Measurements from ENCODE around the gene DHRS12. TPM values are rescaled to one million over a fixed set of nuclear protein-coding genes. Genes with fewer than 3 reads are reported as not detected.

DHRS12 gene
- total and polyA plus RNA-seq, 12 donors, result 5.5 to 20.6 (median 10.3) TPM

DNA sequence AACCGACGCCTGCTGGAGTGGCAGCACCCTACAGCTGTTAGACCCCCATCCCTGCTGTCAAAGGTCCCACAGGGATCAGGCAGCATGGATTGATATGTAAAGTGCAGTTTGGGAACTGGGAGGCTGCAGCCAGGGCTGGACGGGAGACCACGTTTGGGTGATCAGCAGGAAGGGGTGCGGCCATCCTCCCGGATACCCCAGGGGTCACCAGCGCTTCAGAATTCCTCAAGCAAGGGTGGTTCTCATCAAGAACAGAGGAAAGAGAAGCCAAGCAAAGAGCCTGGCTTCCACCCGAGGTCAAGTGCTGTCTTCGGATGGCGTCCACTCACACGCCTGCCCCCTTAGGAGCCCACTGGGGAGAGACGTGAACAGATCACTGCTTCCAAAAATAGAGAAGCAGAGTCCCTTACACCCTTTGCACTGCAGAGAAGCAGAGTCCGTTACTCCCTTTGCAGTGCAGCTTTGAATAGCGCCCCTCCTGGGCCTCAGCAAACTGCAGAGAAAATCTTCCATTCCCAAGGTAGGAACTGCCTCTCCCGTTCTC is 35.5 kb downstream of the DHRS12 start:
- Histone ChIP-seq H3K9me3 (no peaks in the 10 kb centered on the region), H3K27ac (peak overlapping the region in 8 of 10 donors; percentile 30 to 83 (median 64)), H3K4me3 (no peak overlapping the region), H3K36me3 (peaks cover 0 to 44% (median 0%) of the 10 kb centered on the region in 9 donors), H3K4me1 (peaks cover 16 to 50% (median 38%) of the 10 kb centered on the region in 9 donors), H3K27me3 (no peaks in the 10 kb centered on the region)
- ATAC-seq (peak in 7 of 8 donors; percentile 7 to 56 (median 23)), DNase-seq (no peak)
- TF ChIP-seq, protein P1, sequence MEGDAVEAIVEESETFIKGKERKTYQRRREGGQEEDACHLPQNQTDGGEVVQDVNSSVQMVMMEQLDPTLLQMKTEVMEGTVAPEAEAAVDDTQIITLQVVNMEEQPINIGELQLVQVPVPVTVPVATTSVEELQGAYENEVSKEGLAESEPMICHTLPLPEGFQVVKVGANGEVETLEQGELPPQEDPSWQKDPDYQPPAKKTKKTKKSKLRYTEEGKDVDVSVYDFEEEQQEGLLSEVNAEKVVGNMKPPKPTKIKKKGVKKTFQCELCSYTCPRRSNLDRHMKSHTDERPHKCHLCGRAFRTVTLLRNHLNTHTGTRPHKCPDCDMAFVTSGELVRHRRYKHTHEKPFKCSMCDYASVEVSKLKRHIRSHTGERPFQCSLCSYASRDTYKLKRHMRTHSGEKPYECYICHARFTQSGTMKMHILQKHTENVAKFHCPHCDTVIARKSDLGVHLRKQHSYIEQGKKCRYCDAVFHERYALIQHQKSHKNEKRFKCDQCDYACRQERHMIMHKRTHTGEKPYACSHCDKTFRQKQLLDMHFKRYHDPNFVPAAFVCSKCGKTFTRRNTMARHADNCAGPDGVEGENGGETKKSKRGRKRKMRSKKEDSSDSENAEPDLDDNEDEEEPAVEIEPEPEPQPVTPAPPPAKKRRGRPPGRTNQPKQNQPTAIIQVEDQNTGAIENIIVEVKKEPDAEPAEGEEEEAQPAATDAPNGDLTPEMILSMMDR (IDR thresholded peaks at IDR 0.05), result peak in 7 of 9 donors; percentile 15 to 50 (median 37)
- intact Hi-C loops (cut with DNase I), result loop anchor here in 1 of 10 donors (10.0 kb wide), 1 partner anchor 184 kb away; the partner anchor contains the start of gene WDFY2
- 41 to 48% methylated on average over 15 of the region's 15 CpGs for WGBS, 2 donors

DNA sequence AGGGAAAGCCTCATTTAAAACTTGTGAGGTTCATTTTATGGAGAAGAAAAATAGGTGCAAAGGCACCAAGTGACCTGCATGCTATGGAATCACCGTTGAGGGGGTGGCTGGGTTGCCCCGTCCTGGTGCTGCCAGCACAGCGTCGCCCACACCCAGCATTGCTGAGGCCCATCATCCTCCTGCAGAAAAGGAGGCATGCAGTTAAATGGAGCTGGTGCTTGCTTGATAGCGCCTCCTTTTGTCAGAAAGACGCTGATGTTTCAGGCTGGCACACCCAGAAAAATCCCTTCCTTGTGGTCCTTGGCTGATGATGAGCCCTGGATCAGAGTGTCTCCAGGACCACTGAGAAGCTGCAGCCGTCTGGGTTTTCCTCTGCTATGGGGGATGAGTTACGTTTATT is 36.9 kb downstream of the DHRS12 start:
- intact Hi-C loops (cut with DNase I), result loop anchor here in 1 of 10 donors (10.0 kb wide), 1 partner anchor 182 kb away; the partner anchor contains the start of gene WDFY2
- TF ChIP-seq, protein P1 (IDR thresholded peaks at IDR 0.05), result no peak
- no peak overlapping the region for H3K4me3 ChIP-seq
- ATAC-seq (no peak), DNase-seq (no peak)
- H3K9me3 ChIP-seq, result no peaks in the 10 kb centered on the region
- peaks cover 0 to 56% (median 0%) of the 10 kb centered on the region in 9 donors for H3K36me3 ChIP-seq
- H3K27me3 ChIP-seq, result no peaks in the 10 kb centered on the region
- H3K27ac ChIP-seq, result no peak overlapping the region
- peaks cover 16 to 50% (median 38%) of the 10 kb centered on the region in 9 donors for H3K4me1 ChIP-seq
- 90 to 95% methylated on average over 8 of the region's 8 CpGs for WGBS, 2 donors

DNA sequence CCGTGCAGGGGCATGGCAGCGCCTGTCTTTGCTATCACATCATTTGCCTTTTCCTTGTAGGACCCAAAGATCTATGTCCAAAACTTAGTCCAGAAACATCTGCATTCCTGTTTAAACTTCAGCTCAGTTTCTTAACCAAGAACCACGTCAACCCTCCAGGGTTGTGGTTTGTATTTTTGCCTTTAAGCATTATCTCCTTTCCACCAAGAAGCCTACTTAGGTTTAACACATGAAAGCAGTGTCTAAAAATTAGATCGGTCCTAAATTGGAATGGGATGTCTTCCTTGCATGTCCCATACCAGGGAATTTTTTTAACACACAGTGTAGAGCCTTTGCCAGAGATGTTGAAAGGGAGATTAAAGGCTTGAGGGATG is 38.8 kb downstream of the DHRS12 start:
- no peaks in the 10 kb centered on the region for H3K9me3 ChIP-seq
- intact Hi-C loops (cut with DNase I), result loop anchor here in 1 of 10 donors (10.0 kb wide), 1 partner anchor 180 kb away; the partner anchor contains the start of gene WDFY2
- WGBS, 2 donors, result 90 to 92% methylated on average over 4 of the region's 4 CpGs
- DNase-seq, result no peak
- peak overlapping the region; percentile 23 to 82 (median 72) for H3K27ac ChIP-seq
- TF ChIP-seq, protein P1 (IDR thresholded peaks at IDR 0.05), result no peak
- ATAC-seq, result no peak
- no peaks in the 10 kb centered on the region for H3K27me3 ChIP-seq
- peaks cover 0 to 71% (median 5%) of the 10 kb centered on the region in 9 donors for H3K36me3 ChIP-seq
- no peak overlapping the region for H3K4me3 ChIP-seq
- H3K4me1 ChIP-seq, result peaks cover 12 to 39% (median 35%) of the 10 kb centered on the region in 9 donors

DNA sequence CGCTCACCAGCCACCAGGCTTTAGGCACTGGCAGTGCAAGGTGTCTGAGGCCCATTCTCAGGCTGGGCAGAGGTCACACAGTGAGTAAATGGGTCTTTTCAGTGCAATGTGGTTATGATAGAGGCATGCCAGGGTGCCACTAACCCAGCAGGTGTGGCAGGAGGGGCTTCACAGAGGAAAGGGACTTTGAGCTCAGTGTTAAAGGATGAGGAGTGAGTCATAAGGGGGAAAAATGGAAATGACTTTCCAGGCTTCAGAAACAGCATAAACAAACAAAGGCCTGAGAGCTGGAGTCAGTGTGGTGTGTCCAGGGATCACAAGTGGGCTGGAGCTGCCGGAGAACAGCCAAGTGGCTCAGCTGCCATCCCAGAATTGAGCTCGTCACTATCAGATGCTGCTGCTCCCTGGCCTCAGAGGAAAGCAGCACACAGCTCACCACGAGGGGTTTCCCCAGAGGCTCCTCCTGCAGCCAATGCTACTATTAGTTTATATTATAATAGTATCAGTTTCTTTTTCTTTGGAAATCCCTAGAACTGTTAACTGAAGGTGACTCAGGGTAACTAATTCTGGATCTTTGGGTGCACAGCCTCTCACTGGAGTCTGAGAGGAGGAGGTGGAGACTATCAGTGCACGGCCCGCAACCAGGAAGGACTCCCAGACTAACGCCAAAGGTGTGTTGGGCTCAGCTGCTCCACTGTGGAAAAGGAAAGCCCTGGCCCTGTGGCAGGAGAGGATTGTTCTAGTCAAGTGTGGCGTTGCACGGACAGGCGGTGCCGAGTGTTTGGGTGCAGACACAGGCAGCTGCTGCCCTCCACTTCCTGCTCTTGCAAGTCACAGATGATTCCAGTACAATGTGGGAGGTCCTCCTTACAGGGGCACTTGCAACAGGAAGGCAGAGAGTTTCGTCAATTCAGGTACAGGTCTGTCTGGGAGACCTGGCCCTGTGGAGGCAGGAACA is 39.5 kb downstream of the DHRS12 start:
- Histone ChIP-seq H3K36me3 (peaks cover 0 to 78% (median 5%) of the 10 kb centered on the region in 9 donors), H3K4me1 (peaks cover 10 to 32% (median 30%) of the 10 kb centered on the region in 9 donors), H3K9me3 (no peaks in the 10 kb centered on the region), H3K4me3 (peak overlapping the region in 2 of 10 donors; percentile 4 to 10), H3K27me3 (no peaks in the 10 kb centered on the region), H3K27ac (peak overlapping the region; percentile 27 to 82 (median 72))
- WGBS, 2 donors, result 37 to 44% methylated on average over 12 of the region's 12 CpGs
- peak; percentile 80 to 91 (median 88) for ATAC-seq
- intact Hi-C loops (cut with DNase I), result loop anchor here in 1 of 10 donors (10.0 kb wide), 1 partner anchor 180 kb away; the partner anchor contains the start of gene WDFY2
- TF ChIP-seq, protein P1 (IDR thresholded peaks at IDR 0.05), result no peak
- DNase-seq, result peak; percentile 58 to 70
